SK-N-MC (cell line): ENCODE results near the gene NALCN.

Source experiments
- EZH2 ChIP-seq: fragments of 200-600 bp; sonication (generic); IDR thresholded peaks from one replicate; pipeline ENCODE4 v1.6.1; 2017; ENCODE audit warnings: antibody characterized with exemption
- FOXP2 ChIP-seq: optimal IDR thresholded peaks from 2 replicates; pipeline ENCODE3; 2011; ENCODE audit warnings: mild to moderate bottlenecking, moderate library complexity; ENCODE audit not compliant: insufficient read depth; ENCODE audit errors: extremely low read length, control extremely low read depth

DNA sequence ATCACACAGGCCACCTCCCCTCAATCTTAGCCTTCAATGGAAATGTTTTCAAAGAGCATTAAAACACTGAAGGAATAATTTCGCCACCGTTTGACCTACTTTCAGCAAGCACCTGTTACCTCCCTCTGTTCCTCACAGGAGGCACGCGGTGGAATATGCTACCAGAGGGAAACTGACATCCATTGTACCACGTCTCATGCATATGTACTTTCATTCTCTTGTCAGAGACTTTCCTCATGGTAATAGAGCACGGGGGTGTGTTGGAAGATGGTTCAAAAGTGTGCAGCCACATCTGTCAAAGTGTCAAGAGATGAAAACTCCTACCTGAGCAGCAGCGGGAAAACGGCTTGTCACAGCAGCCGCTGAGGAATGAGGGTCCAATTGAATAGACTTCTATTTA is 143.4 kb downstream of the NALCN start:
- TF ChIP-seq FOXP2 (no peak), EZH2 (no peak)
